Endometrial microvascular endothelial cells (primary cell): ENCODE data around the gene RNF169. TPM values are rescaled to one million over a fixed set of nuclear protein-coding genes. Genes with fewer than 3 reads are reported as not detected.
"Not testable (repeated sequence)": the region's sequence is repeated elsewhere in the genome, so short reads cannot be mapped to it uniquely, and the experiment has no call there.

ENCODE experiments used
- in situ Hi-C: cut with HindIII; loops from 2 replicates; pipeline ENCODE4 v1.10.0; 2017; ENCODE audit warnings: low sequenced_read_pairs, low pct_unique_long_range_greater_than_20kb; ENCODE audit errors: inconsistent ontology term
- total RNA-seq: library from RNA; depleted of rRNA; stranded (reverse); fragments of >200 nt; gene quantifications from one replicate; pipeline ENCODE4 v1.2.3, GENCODE V29; 2015; ENCODE audit errors: inconsistent ontology term

Gene RNF169
- total RNA-seq, 1 donor from 2014 or later: 23.4 TPM

GRCh38 chr11:74791333-74792100 is 42.9 kb downstream of the RNF169 start:
- in situ Hi-C loops: no loop called here

- in situ Hi-C loops: no loop called here
These were observed 57.6 kb downstream of the RNF169 start for GRCh38 chr11:74806267-74806666.

DNA sequence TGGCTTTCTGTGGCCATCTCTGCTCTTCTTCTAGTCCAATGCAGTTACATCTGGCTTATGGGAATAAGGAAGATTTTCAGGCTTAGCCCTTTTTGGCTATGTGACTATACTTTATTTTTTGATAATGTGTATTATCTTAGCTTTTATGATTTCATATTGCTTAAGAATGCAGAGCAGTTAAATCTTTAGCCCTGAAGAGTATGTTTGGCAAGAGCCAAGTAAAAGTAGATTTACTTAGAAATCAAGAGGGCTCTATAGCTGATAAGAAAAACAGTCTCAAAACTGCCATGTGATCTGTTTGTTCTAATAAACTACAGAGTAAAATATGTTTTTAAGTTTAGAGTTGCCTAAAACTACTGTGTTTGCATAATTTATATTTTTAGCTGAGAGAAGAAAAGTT is 61.2 kb downstream of the RNF169 start:
- in situ Hi-C loops: no loop called here

DNA sequence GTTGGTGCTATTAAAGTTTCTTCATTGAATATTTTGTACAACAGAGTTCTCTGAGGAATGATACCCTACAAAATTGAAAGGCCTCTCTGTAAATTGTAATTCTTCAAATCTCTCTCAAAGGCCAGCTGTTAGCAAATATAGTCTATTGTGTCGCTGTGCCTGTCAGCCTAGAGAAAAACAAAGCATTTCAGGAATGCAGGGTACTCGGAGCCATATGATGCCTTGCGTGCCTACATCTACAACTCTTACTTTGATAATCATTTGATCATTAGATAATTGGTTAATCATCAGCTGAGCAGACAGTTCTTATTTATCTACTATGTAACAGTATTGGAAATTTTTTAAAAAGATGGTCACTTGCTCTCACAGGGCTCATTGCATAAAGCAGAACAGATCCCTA is 67.3 kb downstream of the RNF169 start:
- in situ Hi-C loops: no loop called here

- in situ Hi-C loops: no loop called here
These were observed 68.0 kb downstream of the RNF169 start for GRCh38 chr11:74816664-74817063.

GRCh38 chr11:74818283-74818946 is 69.8 kb downstream of the RNF169 start:
- in situ Hi-C loops: no loop called here

DNA sequence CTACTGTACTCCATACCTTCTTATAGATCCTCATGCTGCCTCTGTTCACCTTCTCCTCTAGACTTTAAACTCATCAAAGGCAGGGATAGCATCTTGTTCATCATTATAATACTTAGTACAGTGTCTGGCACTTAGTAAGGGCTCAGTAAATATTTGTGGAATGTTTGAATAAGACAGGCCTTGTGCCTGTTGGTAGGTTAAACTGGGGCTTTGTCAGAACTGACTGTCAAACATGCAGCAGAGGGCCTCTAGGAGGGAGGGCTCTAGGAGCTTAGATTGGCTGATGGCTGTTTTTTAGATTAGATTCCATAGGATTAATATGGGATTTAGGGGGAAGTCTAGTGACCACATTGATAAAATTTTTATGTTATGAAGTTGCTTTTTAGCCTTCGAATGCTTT is 70.8 kb downstream of the RNF169 start:
- in situ Hi-C loops: no loop called here

- in situ Hi-C loops: no loop called here
These were observed 72.1 kb downstream of the RNF169 start for GRCh38 chr11:74820763-74821162.

- in situ Hi-C loops: no loop called here
These were observed 73.5 kb downstream of the RNF169 start for GRCh38 chr11:74822170-74822569.

DNA sequence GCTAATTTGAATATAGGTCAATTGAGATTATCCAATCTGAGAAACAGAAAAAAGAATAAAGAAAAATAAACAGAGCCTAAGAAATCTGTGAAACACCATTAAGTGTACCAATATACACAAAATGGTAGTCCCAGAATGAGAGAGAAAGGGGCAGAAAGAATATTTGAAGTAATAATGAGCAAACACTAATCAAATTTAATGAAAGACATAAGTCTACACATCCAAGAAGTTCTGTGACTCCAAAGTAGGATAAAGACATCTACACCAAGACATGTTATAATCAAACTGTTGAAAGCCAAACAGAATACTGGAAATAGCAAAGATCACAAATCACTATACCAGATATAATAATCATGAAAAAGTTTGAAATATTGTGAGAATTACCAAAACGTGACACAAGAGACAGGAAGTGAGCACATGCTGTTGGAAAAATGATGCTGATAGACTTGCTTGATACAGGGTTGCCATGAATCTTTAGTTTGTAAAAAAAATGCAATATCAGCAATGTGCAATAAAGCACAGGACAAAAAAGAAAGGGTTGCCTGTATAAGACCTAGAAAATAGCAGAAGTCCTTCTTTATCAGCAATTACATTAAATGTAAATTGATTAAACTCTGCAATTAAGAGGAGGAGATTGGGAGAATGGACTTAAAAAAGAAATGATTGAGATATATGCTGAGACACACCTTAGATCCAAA is 75.8 kb downstream of the RNF169 start:
- in situ Hi-C loops: no loop called here

GRCh38 chr11:74825596-74825995 is 76.9 kb downstream of the RNF169 start:
- in situ Hi-C loops: not testable (repeated sequence)

- in situ Hi-C loops: no loop called here
These were observed 78.3 kb downstream of the RNF169 start for GRCh38 chr11:74826901-74827300.

DNA sequence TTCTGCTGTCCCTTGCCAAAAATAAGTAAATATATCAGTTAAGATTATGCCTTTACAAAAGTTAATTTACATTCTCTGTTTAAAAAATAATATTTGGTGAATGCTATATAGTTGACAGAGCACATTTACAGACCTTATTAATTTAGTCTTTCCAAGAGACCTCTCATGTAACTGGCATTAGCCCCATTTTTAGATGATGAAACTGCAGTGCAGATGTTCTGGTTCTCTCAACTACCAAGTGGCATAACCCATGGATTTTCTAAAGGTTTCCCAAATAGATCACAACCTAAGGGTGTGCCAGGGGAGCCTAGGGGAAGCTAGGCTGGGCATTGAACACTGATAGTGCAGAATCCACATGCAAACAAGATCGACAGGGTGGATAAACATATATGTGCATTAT is 88.5 kb downstream of the RNF169 start:
- in situ Hi-C loops: no loop called here

DNA sequence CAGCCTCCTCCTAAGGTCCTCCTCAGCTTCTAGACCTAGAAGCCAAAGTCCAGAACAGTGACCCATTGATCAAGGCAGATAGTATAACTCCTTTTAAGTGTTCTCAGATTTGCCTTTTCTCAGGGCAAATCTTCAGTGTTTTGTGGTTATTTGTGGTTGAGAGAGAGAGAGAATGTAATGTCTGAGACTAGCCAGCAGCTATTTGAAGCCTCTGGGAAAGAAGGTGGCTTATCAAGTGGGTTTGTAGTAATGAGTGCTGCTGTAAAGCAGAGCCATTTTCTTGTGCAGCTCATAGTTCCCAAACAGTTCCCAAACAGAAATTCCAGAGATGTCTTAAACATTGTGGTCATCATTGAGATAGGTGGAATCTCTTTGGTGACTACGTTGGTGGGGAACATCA is 89.5 kb downstream of the RNF169 start:
- in situ Hi-C loops: no loop called here

DNA sequence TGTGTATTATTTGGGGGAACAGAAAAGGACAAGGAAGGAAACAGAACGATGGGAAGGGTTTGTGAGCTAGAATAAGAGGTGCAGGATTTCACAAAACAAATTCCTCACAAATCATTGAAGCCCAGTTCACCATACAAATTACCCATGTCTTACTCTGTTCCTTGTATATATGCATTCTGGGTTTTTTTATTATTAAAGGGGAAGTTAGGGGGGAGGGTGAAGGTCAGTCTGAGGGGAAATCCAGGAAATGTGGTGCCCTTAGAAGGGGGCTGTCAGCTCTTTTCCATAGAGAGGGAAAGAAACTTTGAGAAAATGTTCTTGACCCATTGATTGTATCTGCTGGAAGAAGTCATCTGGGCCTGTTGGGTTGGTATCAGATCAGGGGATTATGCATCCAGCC is 90.8 kb downstream of the RNF169 start:
- in situ Hi-C loops: no loop called here

- in situ Hi-C loops: no loop called here
These were observed 91.3 kb downstream of the RNF169 start for GRCh38 chr11:74839971-74840370.

DNA sequence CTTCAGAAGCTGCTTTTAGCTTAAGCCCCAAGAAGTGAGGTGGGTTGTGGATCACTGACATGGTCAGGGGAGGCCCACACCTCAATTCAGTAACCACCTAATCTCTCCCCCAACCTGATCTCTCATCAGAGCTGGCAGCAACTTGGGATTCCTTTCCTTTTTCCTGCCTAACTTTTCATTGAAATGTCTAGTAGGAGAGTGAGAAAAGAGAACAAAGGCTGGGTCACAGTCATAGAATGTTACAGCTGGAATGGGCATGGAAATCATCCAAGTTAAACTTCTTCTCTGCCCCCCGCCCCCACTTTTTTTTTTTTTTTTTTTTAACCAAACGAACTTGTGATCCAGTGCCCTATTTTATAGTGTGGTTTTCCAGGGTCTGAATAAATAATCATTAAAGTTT is 91.8 kb downstream of the RNF169 start:
- in situ Hi-C loops: no loop called here

DNA sequence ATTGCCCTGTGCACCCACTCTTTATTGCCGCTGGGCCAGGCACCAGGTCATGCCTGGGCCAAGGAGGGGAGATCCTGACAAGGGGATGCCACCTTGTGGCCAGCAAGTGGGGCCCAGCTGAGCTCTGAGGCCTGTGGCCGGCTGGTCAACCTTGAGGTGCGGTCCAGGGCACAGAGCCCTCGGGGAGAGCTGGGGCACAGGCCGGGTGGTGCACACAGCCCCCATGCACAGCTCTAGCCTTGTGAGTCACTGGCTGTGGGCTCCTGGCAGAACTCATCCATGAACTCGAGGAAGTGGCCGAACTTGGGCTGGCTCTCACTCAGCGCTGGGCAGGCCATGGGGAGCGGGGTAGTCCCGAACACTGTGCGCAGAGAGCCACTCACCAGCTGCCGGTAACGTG is 94.3 kb downstream of the RNF169 start:
- in situ Hi-C loops: no loop called here

- in situ Hi-C loops: no loop called here
These were observed 95.4 kb downstream of the RNF169 start for GRCh38 chr11:74844072-74844471.

GRCh38 chr11:74844865-74845264 is 96.2 kb downstream of the RNF169 start:
- in situ Hi-C loops: no loop called here
